Endodermal cell (in vitro differentiated cells): ENCODE results near the gene CDCA8. TPM values are rescaled to one million over a fixed set of nuclear protein-coding genes. Genes with fewer than 3 reads are reported as not detected.

Experiments used
- DNase-seq: peaks from one replicate; pipeline ENCODE4 v3.0.0-alpha.2; 2017
- H3K27ac ChIP-seq: 2 replicates; pipeline ENCODE4 v1.5.1; 2013; ENCODE audit warnings: mild to moderate bottlenecking, low read depth, low read length, moderate library complexity
- H3K27me3 ChIP-seq: 2 replicates; pipeline ENCODE4 v1.6.1; 2013; ENCODE audit warnings: mild to moderate bottlenecking, low read length, moderate library complexity; ENCODE audit not compliant: insufficient read depth, control insufficient read depth, poor library complexity, severe bottlenecking
- H3K36me3 ChIP-seq: 2 replicates; pipeline ENCODE4 v1.7.0; 2013; ENCODE audit warnings: mild to moderate bottlenecking, low read length, moderate library complexity; ENCODE audit not compliant: control insufficient read depth, insufficient read depth
- H3K4me1 ChIP-seq: one replicate; pipeline ENCODE4 v1.7.0; 2013; ENCODE audit warnings: low read length; ENCODE audit not compliant: control insufficient read depth, insufficient read depth
- H3K4me3 ChIP-seq: 2 replicates; pipeline ENCODE4 v1.5.1; 2013; ENCODE audit warnings: mild to moderate bottlenecking, low read length, moderate library complexity
- H3K9ac ChIP-seq: 2 replicates; pipeline ENCODE4 v1.6.1; 2013; ENCODE audit warnings: mild to moderate bottlenecking, low read length, moderate library complexity; ENCODE audit not compliant: poor library complexity, severe bottlenecking; ENCODE audit errors: extremely low read depth
- H3K9me3 ChIP-seq: 2 replicates; pipeline ENCODE4 v1.6.1; 2013; ENCODE audit warnings: mild to moderate bottlenecking, low read length, moderate library complexity; ENCODE audit not compliant: control insufficient read depth
- H3K27ac Mint-ChIP-seq: 2 replicates; pipeline ENCODE4 v1.8.0; 2020; ENCODE audit warnings: mixed read lengths
- H3K27me3 Mint-ChIP-seq: 2 replicates; pipeline ENCODE4 v1.8.0; 2021; ENCODE audit warnings: mild to moderate bottlenecking, mixed read lengths; ENCODE audit not compliant: insufficient read depth
- H3K36me3 Mint-ChIP-seq: 2 replicates; pipeline ENCODE4 v1.8.0; 2020; ENCODE audit warnings: low read depth, mixed read lengths
- H3K4me1 Mint-ChIP-seq: 2 replicates; pipeline ENCODE4 v1.8.0; 2020; ENCODE audit warnings: mixed read lengths
- H3K4me3 Mint-ChIP-seq: 2 replicates; pipeline ENCODE4 v1.8.0; 2020; ENCODE audit warnings: mild to moderate bottlenecking, moderate library complexity, mixed read lengths
- H3K9me3 Mint-ChIP-seq: 2 replicates; pipeline ENCODE4 v1.8.0; 2020; ENCODE audit warnings: mild to moderate bottlenecking, mixed read lengths
- CTCF ChIP-seq: fragments of 200-600 bp; sonication (generic); conservative IDR thresholded peaks from 2 replicates; pipeline ENCODE4 v1.5.0; 2021; ENCODE audit warnings: antibody characterized with exemption, mild to moderate bottlenecking
- WGBS, 2 experiments: methylation state at CpG; one replicate each; pipeline versions ENCODE4 v1.1.5 to v1.1.7; 2013; ENCODE audit warnings: missing lambda C conversion rate in 2 of 2, mixed read lengths in 1 of 2; ENCODE audit not compliant: insufficient coverage in 1 of 2, insufficient read length in 1 of 2; 5-methylcytosine and 5-hydroxymethylcytosine counted together
- total RNA-seq, 2 donors: library from RNA; stranded (reverse); fragmentation: NEBNext Ultra II Directional in 1 of 2; extraction: Animal tissue kit (Norgen Biotek cat#: 25700) in 1 of 2; gene quantifications; 2 replicates in 1 of 2; 3 replicates in 1 of 2; pipeline ENCODE4 v1.2.1, GENCODE V29; 2021

CDCA8 gene
- total RNA-seq, 2 donors from 2014 or later, result 27.7 to 49.7 TPM

DNA sequence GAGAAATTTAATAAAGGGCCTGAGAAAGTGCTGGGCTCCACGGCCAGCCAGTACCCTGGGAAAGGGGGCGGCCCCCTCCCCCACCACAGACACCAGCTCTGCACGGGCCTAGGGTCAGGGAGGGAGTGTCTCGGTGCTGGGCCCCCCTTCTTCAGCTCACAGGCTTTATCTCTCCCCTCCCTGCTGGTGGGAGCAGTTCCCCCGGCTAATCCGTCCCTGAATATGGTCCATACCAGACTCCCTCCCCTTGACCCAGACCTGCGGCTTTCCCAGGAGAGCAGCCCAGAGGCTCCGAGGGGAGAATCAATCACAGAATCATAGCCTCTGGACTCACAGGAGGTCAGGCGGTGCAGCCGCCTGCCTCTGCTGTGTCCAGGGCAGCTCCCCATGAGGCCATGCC lies 31.7 kb upstream of the CDCA8 start:
- Histone ChIP-seq H3K27ac (peak overlapping the region; percentile 75), H3K4me1 (peaks cover 3% of the 10 kb centered on the region), H3K9ac (no peak overlapping the region), H3K36me3 (no peaks in the 10 kb centered on the region), H3K9me3 (no peaks in the 10 kb centered on the region), H3K4me3 (no peak overlapping the region), H3K27me3 (peaks cover 100% of the 10 kb centered on the region)
- Mint-ChIP-seq H3K27me3 (peaks cover 87% of the 10 kb centered on the region), H3K4me1 (peaks cover 8% of the 10 kb centered on the region), H3K36me3 (no peaks in the 10 kb centered on the region), H3K4me3 (no peak overlapping the region), H3K9me3 (no peaks in the 10 kb centered on the region), H3K27ac (no peak overlapping the region)
- no peak for DNase-seq
- 20 to 33% methylated on average over 1 to 10 of the region's 10 CpGs for WGBS, 2 experiments
- no peak for TF ChIP-seq CTCF

GRCh38 chr1:37661401-37661800 lies 30.9 kb upstream of the CDCA8 start:
- H3K4me1 Mint-ChIP-seq, result peaks cover 4% of the 10 kb centered on the region
- H3K27me3 Mint-ChIP-seq, result peaks cover 80% of the 10 kb centered on the region
- Histone ChIP-seq H3K4me3 (no peak overlapping the region), H3K36me3 (no peaks in the 10 kb centered on the region), H3K27me3 (peaks cover 100% of the 10 kb centered on the region), H3K27ac (no peak overlapping the region), H3K9me3 (no peaks in the 10 kb centered on the region), H3K9ac (no peak overlapping the region), H3K4me1 (peaks cover 3% of the 10 kb centered on the region)
- 83% methylated on average over 8 to 9 of the region's 9 CpGs for WGBS, 2 experiments
- no peak overlapping the region for H3K4me3 Mint-ChIP-seq
- no peaks in the 10 kb centered on the region for H3K36me3 Mint-ChIP-seq
- no peaks in the 10 kb centered on the region for H3K9me3 Mint-ChIP-seq
- DNase-seq, result no peak
- no peak overlapping the region for H3K27ac Mint-ChIP-seq
- no peak for TF ChIP-seq CTCF

DNA sequence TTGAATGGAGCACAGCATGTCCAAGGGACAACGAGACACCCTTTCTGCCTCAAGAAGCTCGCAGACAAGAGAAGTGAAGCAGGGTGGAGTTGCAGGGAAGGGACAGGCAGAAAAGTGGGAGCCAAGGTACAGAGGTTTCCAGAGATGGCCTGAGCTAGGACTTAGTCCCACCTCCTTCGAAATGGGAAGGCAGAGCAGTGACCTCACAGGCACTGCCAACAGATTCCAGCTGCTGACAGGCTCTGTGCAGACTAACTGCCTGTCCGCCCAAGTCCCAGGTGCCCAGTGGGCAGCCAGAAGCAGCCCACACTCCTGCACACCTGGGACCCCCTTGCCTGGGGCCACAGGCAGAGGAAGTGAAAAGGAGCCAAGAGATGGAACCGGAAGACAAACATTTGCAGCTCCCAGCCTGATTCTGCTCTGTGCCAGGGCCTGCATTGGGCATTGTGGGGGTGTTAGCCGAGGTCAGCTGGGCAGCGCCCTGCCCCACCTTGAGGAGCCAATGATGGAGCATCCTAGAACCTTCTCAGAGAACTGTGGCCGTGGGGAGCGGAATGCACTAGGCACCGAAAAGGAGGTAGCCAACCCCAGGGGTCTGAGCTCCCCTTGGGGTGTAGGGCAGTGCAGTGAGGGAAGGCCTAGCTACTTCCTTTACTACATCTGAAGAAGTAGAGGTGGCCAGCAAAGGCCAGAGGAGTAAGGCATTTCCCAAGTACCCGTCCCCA lies 30.1 kb upstream of the CDCA8 start:
- Histone ChIP-seq H3K9ac (no peak overlapping the region), H3K4me1 (peaks cover 3% of the 10 kb centered on the region), H3K27ac (no peak overlapping the region), H3K9me3 (no peaks in the 10 kb centered on the region), H3K27me3 (peaks cover 100% of the 10 kb centered on the region), H3K4me3 (no peak overlapping the region), H3K36me3 (no peaks in the 10 kb centered on the region)
- 85 to 93% methylated on average over 9 to 11 of the region's 11 CpGs for WGBS, 2 experiments
- no peaks in the 10 kb centered on the region for H3K9me3 Mint-ChIP-seq
- no peak overlapping the region for H3K27ac Mint-ChIP-seq
- peaks cover 72% of the 10 kb centered on the region for H3K27me3 Mint-ChIP-seq
- TF ChIP-seq CTCF, result no peak
- no peak overlapping the region for H3K4me3 Mint-ChIP-seq
- H3K36me3 Mint-ChIP-seq, result no peaks in the 10 kb centered on the region
- peaks cover 4% of the 10 kb centered on the region for H3K4me1 Mint-ChIP-seq
- no peak for DNase-seq
